CD4-positive, CD25-positive, alpha-beta regulatory T cell (primary cell): Measurements from ENCODE around the gene CIAO3. TPM values are rescaled to one million over a fixed set of nuclear protein-coding genes. Genes with fewer than 3 reads are reported as not detected.
"Not testable (repeated sequence)": the region's sequence is repeated elsewhere in the genome, so short reads cannot be mapped to it uniquely, and the experiment has no call there.

Experiments used
- ATAC-seq, 2 donors: fragments of 150-1000 bp; cut with Tn5 transposase; one replicate each; pipeline ENCODE4 v1.10.0; 2021; ENCODE audit warnings: low read depth in 2 of 2, moderate number of reproducible peaks in 2 of 2, moderate library complexity in 1 of 2
- DNase-seq, 3 donors: peaks; one replicate each; pipeline versions ENCODE4 v3.0.0 to v3.0.0-alpha.2; 2012 to 2022; ENCODE audit warnings: mixed read lengths in 1 of 3
- H3K27ac ChIP-seq: one replicate; pipeline ENCODE4 v1.7.0; 2013; ENCODE audit warnings: mild to moderate bottlenecking, low read length; ENCODE audit not compliant: insufficient read depth, poor library complexity, severe bottlenecking
- H3K27me3 ChIP-seq: one replicate; pipeline ENCODE4 v1.7.0; 2013; ENCODE audit warnings: low read length; ENCODE audit not compliant: control insufficient read depth, insufficient read depth
- H3K36me3 ChIP-seq: one replicate; pipeline ENCODE4 v1.7.0; 2013; ENCODE audit warnings: mild to moderate bottlenecking, low read length, moderate library complexity; ENCODE audit not compliant: control insufficient read depth, insufficient read depth
- H3K4me1 ChIP-seq: 2 replicates; pipeline ENCODE4 v1.7.0; 2013; ENCODE audit warnings: mild to moderate bottlenecking, low read length; ENCODE audit not compliant: insufficient read depth, control insufficient read depth, poor library complexity, severe bottlenecking
- H3K4me3 ChIP-seq: one replicate; pipeline ENCODE4 v1.7.0; 2013; ENCODE audit warnings: low read depth, mild to moderate bottlenecking, low read length, moderate library complexity
- H3K9me3 ChIP-seq, 2 experiments: 1 replicate in 1 of 2; 2 replicates in 1 of 2; pipeline ENCODE4 v1.7.0; 2013; ENCODE audit warnings: low read length in 2 of 2, mild to moderate bottlenecking in 1 of 2, moderate library complexity in 1 of 2; ENCODE audit not compliant: control insufficient read depth in 2 of 2
- H3K27ac Mint-ChIP-seq, 3 donors: one replicate each; pipeline ENCODE4 v1.8.0; 2020 to 2022; ENCODE audit warnings: mild to moderate bottlenecking in 3 of 3, mixed read lengths in 3 of 3, moderate library complexity in 2 of 3
- H3K27me3 Mint-ChIP-seq: one replicate; pipeline ENCODE4 v1.8.0; 2022; ENCODE audit warnings: mild to moderate bottlenecking, mixed read lengths
- H3K36me3 Mint-ChIP-seq: one replicate; pipeline ENCODE4 v1.8.0; 2020; ENCODE audit warnings: mixed read lengths
- H3K4me1 Mint-ChIP-seq, 4 donors: one replicate each; pipeline ENCODE4 v1.8.0; 2020 to 2022; ENCODE audit warnings: mixed read lengths in 4 of 4, mild to moderate bottlenecking in 1 of 4
- H3K4me3 Mint-ChIP-seq, 4 donors: one replicate each; pipeline ENCODE4 v1.8.0; 2020 to 2022; ENCODE audit warnings: mild to moderate bottlenecking in 4 of 4, mixed read lengths in 4 of 4, moderate library complexity in 3 of 4
- H3K9me3 Mint-ChIP-seq, 7 donors: one replicate each; pipeline ENCODE4 v1.8.0; 2020 to 2022; ENCODE audit warnings: mixed read lengths in 7 of 7, mild to moderate bottlenecking in 3 of 7, moderate library complexity in 2 of 7
- polyA plus RNA-seq, 4 donors: library from polyadenylated mRNA; unstranded; fragments of 300-500 nt; fragmentation: Illumina TruSeq; gene quantifications; one replicate each; pipeline ENCODE4 v1.2.3, GENCODE V29; 2021
- total RNA-seq: library from RNA; stranded (reverse); gene quantifications from one replicate; pipeline ENCODE4 v1.2.3, GENCODE V29; 2022

The CIAO3 gene
- total and polyA plus RNA-seq, 5 donors from 2014 or later, result 17.2 to 42.6 (median 20.3) TPM

DNA sequence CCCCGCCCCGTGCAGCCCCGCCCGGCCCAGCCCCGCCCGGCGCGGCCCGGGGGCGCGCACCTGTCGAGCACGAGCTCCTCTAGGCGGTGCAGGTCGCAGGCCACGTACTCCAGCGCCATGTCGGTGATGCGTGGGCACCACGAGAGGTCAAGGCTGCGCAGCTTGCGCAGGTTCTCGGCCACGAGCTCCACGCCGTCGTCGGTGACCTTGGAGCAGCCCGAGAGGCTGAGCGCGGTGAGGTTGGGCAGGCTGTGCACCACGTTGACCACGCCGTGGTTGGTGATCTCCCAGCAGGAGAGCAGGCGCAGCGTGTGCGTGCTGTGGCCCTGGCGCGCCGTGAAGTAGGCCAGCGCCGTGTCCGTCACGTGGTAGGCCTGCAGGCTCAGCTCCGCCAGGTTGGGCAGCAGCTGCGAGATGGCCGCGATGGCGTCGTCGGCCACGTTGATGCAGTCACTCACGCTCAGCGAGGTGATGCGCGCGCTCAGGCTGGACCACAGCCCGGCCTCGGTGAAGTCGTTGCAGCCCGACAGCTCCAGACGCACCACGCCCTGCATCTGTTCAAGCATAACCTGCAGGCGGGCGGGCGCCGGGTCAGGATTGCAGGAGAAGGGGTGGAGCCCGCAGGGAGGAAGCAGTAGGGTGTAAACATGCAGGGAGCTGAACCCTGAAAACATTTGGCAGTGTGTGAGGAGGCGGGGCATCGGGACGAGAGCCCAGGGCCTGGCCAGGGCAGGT, 45.3 kb downstream of the CIAO3 start:
- H3K4me3 Mint-ChIP-seq, result peak overlapping the region; percentile 69 to 87 (median 86)
- H3K27me3 ChIP-seq, result no peaks in the 10 kb centered on the region

DNA sequence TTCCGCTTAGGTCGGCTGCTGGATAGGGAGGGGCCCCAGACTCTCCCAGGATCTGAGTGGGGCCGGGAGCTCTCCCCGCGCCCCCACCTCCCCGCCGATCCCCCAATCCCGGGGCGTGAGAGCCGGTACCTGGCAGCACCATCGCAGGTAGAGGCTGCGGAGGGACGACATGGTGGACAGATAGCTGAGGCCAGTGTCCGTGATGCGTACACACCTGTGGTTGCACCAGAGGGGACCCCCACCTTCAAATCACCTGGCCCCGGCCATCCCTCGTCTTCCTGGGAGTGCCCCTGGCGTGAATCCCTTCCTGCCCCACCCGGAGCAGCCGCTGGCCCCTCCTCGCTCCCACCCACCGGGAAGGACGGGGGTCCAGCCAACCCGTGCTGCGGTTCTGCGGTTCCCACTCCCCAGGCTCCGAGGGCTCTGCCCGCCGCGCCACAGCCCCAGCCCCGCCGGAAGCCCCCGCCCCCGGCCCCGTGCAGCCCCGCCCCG, 45.9 kb downstream of the CIAO3 start:
- Mint-ChIP-seq H3K27ac (no peak overlapping the region), H3K27me3 (peaks cover 4% of the 10 kb centered on the region), H3K9me3 (peaks cover 0 to 1% (median 0%) of the 10 kb centered on the region in 7 donors), H3K4me1 (peaks cover 2 to 40% (median 7%) of the 10 kb centered on the region in 4 donors), H3K36me3 (no peaks in the 10 kb centered on the region), H3K4me3 (peak overlapping the region in 3 of 4 donors; percentile 55 to 84 (median 61))
- H3K27ac ChIP-seq, result peak overlapping the region; percentile 33
- H3K36me3 ChIP-seq, result no peaks in the 10 kb centered on the region
- no peaks in the 10 kb centered on the region for H3K9me3 ChIP-seq
- H3K27me3 ChIP-seq, result no peaks in the 10 kb centered on the region
- DNase-seq (no peak), ATAC-seq (no peak)
- H3K4me1 ChIP-seq, result peaks cover 45% of the 10 kb centered on the region
- no peak overlapping the region for H3K4me3 ChIP-seq

More for the DNA sequence above, 45.3 kb downstream of the CIAO3 start:
- Histone ChIP-seq H3K4me1 (peaks cover 47% of the 10 kb centered on the region), H3K27ac (peak overlapping the region; percentile 23), H3K4me3 (peak overlapping the region; percentile 26), H3K36me3 (no peaks in the 10 kb centered on the region), H3K9me3 (no peaks in the 10 kb centered on the region)
- Mint-ChIP-seq H3K36me3 (no peaks in the 10 kb centered on the region), H3K27me3 (peaks cover 4% of the 10 kb centered on the region), H3K9me3 (peaks cover 0 to 1% (median 0%) of the 10 kb centered on the region in 7 donors), H3K27ac (peak overlapping the region; percentile 62 to 96 (median 87)), H3K4me1 (peaks cover 0 to 38% (median 4%) of the 10 kb centered on the region in 4 donors)
- DNase-seq (peak; percentile 60 to 77 (median 76)), ATAC-seq (peak; percentile 79 to 81)

DNA sequence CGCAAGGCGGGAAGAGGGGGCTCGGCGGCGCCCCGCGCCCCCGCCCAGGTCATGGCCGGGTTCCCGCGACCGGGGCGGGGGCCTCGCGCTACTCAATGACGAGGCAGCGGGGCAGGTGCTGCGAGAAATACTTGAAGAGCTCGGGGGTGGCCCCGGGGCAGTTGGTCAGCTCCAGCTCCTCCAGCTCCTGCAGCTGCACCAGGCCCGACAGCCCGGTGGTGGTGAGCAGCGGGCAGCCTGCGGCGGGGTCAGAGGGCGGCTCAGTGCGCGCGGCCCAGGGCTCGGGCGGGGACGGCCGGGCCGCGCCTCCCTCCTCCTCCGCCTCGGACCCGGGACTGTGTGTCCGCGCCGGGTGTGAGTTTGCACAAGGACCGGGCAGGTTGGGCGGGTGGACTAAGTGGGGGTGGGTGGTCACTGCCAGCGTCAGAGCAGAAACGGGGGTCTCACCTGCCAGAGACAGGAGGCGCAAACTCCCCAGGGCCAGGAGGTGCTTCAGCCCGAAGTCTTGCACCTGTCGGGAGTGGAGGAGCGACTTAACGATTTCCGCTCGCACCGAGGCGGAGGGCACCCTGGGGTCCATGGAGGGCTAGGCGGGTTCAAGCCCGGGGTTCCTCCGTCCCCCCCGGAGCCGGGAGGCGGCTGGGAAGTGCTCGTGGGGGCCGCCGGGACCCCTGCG, 46.5 kb downstream of the CIAO3 start:
- no peaks in the 10 kb centered on the region for H3K9me3 ChIP-seq
- DNase-seq, result no peak
- Mint-ChIP-seq H3K4me3 (peak overlapping the region; percentile 71 to 88 (median 82)), H3K9me3 (peaks cover 0 to 1% (median 0%) of the 10 kb centered on the region in 7 donors), H3K27ac (no peak overlapping the region), H3K36me3 (no peaks in the 10 kb centered on the region), H3K27me3 (peaks cover under 1% of the 10 kb centered on the region), H3K4me1 (peaks cover 2 to 43% (median 9%) of the 10 kb centered on the region in 4 donors)
- no peak for ATAC-seq
- no peaks in the 10 kb centered on the region for H3K36me3 ChIP-seq
- peaks cover 45% of the 10 kb centered on the region for H3K4me1 ChIP-seq
- peak overlapping the region; percentile 33 for H3K27ac ChIP-seq
- H3K4me3 ChIP-seq, result no peak overlapping the region
- H3K27me3 ChIP-seq, result no peaks in the 10 kb centered on the region

DNA sequence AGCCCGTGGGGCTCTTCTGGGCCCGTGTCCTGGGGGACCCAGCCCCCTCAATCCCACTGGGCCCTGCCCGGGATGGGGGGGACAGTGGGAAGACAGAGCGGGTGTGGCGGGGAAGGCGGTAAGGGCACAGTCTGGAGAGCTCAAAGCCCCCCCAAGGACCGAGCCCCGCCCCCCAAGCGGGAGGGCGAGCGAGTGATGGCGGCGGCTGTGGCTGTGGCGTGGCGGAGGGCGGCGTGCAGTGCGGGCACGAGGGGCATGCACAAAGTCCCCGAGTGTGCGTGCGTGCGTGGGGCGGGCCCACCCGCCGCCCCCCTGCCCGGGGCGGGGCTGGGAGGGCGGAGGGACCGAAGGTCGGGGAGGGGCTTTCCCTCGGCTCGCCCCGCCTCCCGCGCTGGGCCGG, 47.0 kb downstream of the CIAO3 start:
- Mint-ChIP-seq H3K4me1 (peaks cover 2 to 47% (median 9%) of the 10 kb centered on the region in 4 donors), H3K36me3 (no peaks in the 10 kb centered on the region), H3K27me3 (no peaks in the 10 kb centered on the region), H3K9me3 (peaks cover 0 to 1% (median 0%) of the 10 kb centered on the region in 7 donors), H3K4me3 (peak overlapping the region in 3 of 4 donors; percentile 15 to 67 (median 51)), H3K27ac (no peak overlapping the region)
- ATAC-seq, result no peak
- H3K4me1 ChIP-seq, result peaks cover 44% of the 10 kb centered on the region
- H3K9me3 ChIP-seq, result no peaks in the 10 kb centered on the region
- DNase-seq, result peak in 1 of 3 donors; percentile 29
- no peaks in the 10 kb centered on the region for H3K36me3 ChIP-seq
- no peak overlapping the region for H3K4me3 ChIP-seq
- H3K27ac ChIP-seq, result no peak overlapping the region
- no peaks in the 10 kb centered on the region for H3K27me3 ChIP-seq

DNA sequence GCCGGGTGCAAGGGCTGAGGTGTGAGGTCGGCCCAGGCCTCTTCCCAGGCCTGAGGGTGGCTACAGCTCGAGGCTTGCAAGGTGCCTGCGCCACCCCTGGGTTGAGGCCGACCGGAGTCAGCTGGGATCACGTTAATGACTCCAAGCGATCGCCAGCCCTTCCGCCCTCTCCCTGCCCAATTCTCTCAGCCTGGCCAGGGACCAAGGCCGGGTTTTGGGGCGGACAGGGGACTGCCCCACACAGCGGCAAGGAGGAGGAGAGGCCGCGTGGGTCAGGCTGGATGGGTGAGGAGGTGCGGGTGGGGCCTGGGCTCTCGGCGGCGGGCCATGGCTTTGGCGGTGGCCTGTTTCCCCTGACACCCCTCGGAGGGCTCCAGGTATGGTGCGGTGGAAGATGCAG, 47.4 kb downstream of the CIAO3 start:
- Histone ChIP-seq H3K27me3 (no peaks in the 10 kb centered on the region), H3K4me1 (peaks cover 43% of the 10 kb centered on the region), H3K36me3 (no peaks in the 10 kb centered on the region), H3K4me3 (no peak overlapping the region), H3K27ac (no peak overlapping the region), H3K9me3 (no peaks in the 10 kb centered on the region)
- no peaks in the 10 kb centered on the region for H3K27me3 Mint-ChIP-seq
- DNase-seq, result no peak
- H3K27ac Mint-ChIP-seq, result no peak overlapping the region
- no peaks in the 10 kb centered on the region for H3K36me3 Mint-ChIP-seq
- H3K4me1 Mint-ChIP-seq, result peaks cover 2 to 48% (median 9%) of the 10 kb centered on the region in 4 donors
- H3K4me3 Mint-ChIP-seq, result peak overlapping the region in 3 of 4 donors; percentile 15 to 67 (median 61)
- H3K9me3 Mint-ChIP-seq, result peaks cover 0 to 1% (median 0%) of the 10 kb centered on the region in 7 donors
- no peak for ATAC-seq

DNA sequence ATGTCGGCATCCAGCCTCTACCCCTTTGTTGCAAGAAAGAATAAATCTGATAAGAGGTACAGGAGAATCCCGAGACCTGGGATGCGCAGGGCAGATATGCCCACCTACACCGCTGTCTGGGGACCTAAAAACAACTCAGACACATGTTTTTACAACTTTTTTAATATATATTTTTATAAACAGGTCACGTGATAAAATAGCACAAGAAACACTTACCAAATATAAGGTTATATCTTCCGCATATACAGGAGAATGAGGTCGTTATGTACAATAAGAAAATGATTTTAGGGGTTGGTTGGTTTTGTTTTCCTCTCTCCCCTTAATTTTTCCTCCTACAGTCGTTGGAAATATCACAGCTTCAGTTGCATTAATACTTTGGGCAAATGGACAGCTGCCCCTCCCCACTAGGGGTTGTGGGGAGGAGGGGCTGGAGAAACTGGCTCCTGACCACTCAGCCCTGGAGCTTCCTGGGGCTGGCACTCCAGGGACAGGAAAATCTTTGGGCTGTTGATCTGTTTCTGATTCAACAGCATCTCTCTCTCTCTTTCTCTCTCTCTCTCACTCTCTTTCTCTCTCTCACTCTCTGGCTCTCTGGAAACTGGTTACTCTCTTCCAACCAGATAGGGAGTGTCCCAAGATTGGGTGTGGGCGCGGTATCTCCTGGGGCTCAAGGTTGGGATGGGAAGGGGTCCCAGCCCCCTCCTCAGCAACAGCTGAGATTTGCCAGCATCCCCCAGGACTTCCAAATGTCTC, 48.3 kb downstream of the CIAO3 start:
- Histone ChIP-seq H3K27ac (no peak overlapping the region), H3K4me1 (peaks cover 43% of the 10 kb centered on the region), H3K9me3 (no peaks in the 10 kb centered on the region), H3K36me3 (peaks cover under 1% of the 10 kb centered on the region), H3K4me3 (no peak overlapping the region), H3K27me3 (no peaks in the 10 kb centered on the region)
- peaks cover 0 to 1% (median 0%) of the 10 kb centered on the region in 7 donors for H3K9me3 Mint-ChIP-seq
- H3K27me3 Mint-ChIP-seq, result no peaks in the 10 kb centered on the region
- H3K27ac Mint-ChIP-seq, result peak overlapping the region in 2 of 3 donors; percentile 80 to 95
- H3K4me3 Mint-ChIP-seq, result peak overlapping the region; percentile 24 to 98 (median 60)
- ATAC-seq (no peak), DNase-seq (no peak)
- no peaks in the 10 kb centered on the region for H3K36me3 Mint-ChIP-seq
- H3K4me1 Mint-ChIP-seq, result peaks cover 2 to 47% (median 9%) of the 10 kb centered on the region in 4 donors

DNA sequence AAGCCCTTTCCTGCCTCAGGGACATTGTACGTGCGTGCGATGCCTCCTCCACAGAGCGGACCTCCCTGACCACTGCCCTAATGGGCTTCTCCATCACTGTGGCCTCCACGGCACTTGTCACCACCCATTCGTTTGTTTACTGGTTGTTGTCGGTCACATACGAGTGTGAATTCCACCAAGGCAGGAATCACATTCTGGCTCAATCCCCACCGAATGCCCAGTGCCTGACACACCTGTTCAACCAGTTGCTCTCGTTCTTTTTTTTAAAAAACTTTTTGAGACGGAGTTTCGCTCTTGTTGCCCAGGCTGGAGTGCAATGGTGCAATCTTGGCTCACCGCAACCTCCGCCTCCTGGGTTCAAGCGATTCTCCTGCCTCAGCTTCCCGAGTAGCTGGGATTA, 49.6 kb downstream of the CIAO3 start:
- not testable (repeated sequence) for H3K27me3 Mint-ChIP-seq, H3K27ac ChIP-seq, H3K4me3 ChIP-seq, H3K9me3 ChIP-seq, DNase-seq, H3K27me3 ChIP-seq, H3K9me3 Mint-ChIP-seq, H3K36me3 Mint-ChIP-seq, ATAC-seq, H3K36me3 ChIP-seq
- peak overlapping the region; percentile 71 to 98 (median 95) for H3K4me3 Mint-ChIP-seq
- peaks cover 2 to 40% (median 9%) of the 10 kb centered on the region in 4 donors for H3K4me1 Mint-ChIP-seq
- peak overlapping the region in 1 of 3 donors; percentile 31 for H3K27ac Mint-ChIP-seq
- peaks cover 37% of the 10 kb centered on the region for H3K4me1 ChIP-seq
